RKO (cell line): ENCODE measurements around the gene CLIC1.
A peak's percentile ranks its signal among the peaks of the same experiment; 100 is the strongest.

Experiments
- DNase-seq: peaks from one replicate; pipeline ENCODE4 v3.0.0-alpha.2; 2016; ENCODE audit warnings: low spot score

Gene CLIC1

DNA sequence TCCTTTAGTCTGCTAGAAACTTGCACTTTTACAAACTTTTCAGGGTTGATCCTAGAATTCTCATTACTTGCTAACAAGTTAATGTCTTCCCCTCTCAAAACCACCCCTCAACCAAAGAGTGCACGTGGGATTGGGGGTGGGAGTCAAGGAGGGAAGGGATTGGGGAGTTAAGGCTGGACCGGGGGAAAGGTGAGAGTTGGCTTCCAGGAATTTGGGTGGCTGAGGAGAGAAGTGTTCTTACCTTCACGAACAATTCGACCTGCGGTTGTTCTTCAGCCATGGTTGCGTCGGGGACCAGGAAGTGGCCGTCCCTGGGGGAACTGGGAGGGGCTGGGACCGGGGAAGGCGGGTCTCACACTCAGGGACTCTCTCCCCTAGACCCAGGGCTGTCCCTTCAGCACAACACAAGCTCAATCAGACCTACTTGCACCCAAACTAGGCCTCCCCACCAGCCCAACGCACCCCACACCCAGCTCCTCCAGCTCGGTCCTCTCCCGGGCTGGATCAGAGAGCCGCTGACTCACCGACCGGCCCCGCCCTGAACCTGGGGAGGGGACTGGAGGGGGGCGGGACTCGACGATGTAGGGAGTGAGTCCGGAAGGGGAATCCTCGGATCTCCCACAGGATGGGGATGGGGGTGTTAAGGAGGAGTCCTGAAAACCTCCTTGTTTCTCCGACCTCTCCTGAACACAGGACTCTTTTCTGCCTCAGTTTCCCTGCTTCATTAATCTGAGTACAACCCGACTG is at the start of gene CLIC1:
Gene CLIC1, minus strand, starts transcription at position 510 of the 747 bp plus-strand sequence. Its CDS starts 230 bp downstream, at position 280.
- peak; percentile 89 for DNase-seq

DNA sequence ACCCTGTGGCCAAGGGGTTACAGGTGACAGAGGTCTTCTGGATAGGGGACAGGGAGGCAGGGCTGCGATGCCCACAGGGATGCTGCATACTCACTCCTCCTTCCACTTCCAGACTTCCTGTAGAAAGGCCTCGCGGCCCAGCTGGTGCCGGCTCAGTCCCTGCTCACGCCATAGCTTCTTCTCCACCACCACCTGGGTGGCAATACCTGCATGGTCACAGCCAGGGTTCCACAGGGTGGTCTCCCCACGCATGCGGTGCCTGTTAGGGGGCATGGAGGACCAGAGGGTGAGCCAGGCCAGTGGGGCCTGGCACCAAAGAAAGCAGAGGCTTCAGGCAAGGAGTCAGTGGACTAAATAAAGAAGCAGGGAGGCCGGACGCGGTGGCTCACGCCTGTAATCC is 49.1 kb upstream of the CLIC1 start:
- DNase-seq: no peak

DNA sequence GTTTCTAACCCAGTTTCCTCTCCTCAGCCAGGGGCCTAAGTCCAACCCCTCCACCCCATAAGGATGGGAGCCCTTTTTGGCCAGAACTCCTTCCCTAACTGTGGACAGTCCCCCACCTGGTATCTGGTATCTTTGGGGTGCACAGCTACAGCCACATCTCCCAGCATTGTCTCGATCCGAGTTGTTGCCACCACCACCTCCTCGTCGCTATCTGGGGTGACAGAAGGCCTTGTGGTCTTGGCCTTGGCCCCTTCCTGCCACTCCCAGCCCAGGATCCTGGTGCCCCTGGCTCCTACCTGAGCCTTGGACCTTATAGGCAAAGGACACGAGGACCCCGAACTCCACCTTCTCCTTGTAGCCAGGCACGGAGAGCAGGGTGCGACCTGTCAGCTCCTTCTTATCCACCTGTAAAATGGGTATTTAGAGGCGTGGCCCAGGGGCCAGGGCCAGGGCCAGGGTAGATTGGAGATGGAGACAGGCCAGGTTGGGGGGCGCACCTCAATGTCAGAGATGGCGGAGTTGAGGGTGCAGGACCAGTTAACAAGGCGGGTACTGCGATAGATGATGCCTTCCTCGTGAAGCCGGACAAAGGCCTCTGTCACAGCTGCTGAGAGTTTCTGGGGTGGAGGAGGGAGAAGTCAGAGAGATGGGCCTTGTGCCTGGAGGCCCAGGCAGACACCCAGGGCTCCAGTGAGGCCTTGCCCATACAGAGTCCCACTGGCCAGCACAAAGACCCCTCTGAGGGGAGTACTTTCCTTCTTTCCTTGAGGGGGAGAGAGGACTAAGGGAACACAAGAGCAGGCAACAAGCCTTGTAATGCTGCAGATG is 48.0 kb upstream of the CLIC1 start:
- no peak for DNase-seq

DNA sequence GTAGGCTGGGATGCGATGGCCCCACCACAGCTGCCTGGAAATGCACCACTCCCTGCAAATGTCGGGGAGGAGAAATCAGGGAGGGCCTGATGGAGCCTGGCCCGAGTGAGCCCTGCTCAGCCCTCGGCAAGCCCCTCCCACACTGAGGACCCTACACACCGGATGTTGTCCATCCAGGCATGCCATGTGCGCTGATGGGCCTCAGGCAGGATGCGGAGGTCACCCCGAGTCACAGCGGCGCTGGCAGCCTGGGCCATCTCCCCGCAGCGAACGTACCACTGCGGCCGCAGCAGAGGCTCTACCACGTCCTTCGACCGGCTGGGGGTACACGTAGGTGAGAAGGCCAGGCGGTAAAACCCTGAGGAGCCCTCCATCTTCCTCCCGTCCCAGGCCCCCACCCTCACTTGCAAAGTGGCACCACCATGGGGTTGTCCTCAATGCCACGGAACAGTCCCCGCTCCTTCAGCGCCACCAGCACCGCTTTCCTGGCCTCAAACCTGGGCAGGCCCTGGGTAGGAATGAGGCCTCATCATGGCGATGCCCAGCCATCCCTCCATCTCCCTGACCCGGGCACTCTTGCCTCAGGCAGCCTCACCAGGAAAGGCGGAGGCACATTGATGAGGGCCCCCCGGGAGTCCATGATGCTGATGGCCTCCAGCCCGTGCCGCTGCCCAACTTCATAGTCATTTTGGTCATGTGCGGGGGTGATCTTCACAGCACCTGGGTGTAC is 46.0 kb upstream of the CLIC1 start:
- no peak for DNase-seq

DNA sequence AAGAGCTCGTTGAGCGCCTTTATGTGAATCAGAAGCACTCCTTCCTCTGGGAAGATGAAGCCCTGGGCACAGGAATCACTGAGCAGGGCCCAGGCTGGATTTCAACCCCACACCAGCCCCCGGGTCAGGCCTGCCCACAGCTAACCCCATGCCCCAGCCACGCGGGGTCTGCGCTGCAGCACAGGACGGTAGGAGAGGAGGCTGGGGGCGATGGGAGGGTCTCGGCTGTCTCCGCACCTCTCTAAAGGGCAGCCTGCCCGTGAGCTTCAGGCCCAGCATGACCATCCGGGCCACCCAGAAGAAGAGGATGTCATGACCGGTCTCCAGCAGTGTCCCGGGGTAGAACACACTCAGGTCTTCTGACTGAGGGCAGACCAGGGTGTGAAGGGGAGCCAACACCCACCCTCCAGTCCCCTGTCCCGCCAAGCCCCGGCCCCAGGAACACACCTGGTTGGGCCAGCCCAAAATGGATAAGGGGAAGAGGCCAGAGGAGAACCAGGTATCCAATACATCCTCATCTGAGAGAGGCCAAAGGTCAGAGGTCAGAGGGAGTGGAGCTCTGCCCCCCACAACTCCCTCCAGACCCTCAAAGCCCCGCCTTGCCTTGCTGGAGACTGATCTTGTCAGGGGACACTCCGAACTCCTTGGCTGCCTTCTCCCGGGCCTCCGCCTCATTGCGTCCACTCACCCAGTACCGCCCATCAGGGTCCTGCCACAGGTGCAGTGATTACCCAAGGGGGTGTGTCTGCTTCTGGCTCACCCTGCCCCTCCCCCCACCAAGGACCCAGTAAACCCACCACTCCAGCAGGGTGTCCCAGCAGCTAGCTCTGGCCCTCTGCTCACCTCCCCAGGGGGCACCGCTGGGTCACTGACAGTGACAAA is 45.2 kb upstream of the CLIC1 start:
- no peak for DNase-seq

DNA sequence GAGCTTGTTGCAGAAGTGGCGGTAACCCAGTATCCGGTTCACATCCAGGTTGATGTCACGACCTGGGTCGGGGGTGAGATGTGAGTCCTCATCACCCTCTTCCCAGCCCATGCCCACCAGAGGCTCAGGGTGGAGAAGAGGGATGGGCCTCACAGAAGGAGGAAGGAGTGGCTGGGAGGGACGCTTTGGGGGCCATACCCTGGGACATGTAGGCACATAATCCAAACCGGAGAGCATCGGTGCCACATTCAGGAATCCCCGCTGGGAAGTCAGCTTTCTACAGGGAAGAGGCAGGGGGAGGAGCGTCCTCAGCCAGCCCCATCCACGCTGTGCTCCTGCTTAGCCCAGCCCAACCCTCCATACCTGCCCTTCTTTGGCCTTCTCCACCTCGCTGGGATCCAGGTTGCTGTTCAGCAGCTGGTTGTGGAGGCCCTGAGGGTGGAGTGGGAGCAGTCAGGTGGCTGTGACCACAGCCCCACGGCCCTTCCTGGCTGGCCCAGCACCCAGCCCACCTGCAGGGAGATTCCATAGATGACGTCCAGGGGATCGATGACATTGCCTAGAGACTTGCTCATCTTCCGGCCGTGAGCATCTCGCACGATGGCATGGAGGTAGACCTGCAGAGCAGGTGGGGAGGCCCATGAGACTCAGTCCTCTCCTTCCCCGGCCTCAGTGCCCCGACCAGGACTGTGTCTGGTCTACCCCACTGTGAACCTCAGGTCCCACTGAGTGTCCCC is 44.3 kb upstream of the CLIC1 start:
- DNase-seq: no peak

DNA sequence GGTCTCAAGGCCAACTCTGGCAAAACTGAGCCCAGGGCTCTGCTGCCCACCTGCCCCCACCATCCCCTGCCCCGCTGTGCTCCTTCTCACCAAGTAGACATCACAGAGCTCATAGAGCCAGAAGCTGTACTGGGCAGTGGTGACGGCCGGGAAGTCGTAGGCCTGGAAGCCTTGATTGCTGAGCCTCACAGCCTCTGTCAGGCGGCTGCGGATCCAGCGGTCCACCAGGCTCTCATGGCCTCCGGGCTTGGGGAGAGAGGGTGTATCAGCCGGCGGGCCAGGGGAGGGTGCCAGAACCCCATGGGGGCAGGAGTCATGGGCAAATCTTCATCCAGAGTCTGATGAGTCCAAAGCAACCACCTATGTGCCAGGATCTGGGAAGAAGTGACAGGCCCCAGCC is 43.6 kb upstream of the CLIC1 start:
- no peak for DNase-seq

DNA sequence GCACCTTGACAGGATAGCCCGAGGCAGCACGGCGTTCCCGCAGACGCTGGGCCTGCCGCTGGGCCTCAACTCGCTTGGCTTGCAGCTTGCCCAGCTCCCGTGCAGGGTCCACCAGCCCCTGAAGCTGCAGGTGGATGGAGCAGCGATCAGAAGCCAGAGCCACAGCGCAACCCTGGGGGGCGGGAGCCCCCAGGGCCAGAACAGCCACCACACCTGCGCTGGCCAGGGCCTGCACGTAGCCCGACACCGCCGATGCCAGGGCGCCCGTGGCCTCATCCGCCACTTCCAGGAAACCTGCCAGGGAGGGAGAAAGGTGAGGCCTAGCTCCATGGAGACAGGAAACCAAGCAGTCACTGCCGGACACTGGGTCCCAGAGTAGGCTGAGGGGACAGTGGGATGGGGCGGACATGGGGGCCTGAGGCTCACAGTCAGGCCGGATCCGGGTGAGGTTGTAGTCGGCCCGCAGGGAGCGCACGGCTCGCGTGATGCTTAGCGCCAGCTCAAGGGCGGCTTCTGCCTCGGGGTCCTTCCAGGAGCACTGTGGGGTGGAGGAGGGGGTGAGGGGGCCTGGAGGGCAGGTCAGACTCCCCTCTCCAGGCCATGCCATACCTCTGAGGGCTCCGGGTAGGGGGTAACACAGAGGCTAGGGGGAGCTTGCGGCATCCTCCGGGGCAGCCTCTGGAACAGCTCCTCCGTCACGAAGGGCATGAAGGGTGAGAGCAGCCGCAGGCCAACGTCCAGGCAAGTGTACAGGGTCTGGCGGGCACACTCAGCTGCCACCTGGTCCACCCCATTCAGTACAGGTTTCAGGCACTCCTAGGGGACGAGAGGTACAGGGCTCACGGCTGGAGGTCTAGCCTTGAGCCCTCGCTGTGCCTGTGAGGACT is 42.9 kb upstream of the CLIC1 start:
- DNase-seq: no peak

DNA sequence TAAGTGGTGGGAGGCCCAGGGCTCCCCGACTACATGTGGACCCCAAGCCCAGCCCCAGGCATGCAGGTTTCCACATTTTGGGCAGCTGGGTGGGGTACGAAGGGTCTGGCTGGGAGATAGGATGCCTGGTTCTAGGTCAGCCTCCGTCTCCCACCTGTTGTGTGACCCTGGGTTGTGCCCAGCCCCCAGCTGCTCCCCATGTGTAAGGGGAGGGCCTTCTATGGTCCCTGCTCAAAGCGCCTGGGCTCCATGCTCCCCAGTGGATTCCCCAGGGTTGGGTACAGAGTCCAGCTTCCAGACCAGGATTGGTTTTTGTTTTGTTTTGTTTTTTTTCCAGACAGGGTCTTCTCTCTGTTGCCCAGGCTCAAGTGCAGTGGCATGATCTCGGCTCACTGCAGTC is 41.9 kb upstream of the CLIC1 start:
- DNase-seq: no peak

DNA sequence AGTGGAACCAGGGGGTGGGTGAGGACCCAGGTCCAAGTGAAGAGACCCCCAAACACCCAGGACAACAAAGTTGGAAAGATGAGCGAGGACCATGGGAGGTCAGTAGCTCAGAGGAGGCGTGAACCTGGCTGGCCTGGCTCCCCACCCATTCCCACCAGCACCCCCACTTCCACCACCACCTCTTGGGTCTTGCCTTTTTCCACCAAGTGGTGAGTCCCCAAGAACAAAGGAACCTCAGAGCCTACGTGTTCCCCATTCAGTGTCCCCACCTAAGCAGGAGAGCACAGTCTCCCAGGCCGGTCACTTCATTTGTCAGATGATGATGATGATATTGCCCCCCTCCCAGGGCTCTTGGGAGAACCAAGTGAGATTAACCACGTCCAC is 41.3 kb upstream of the CLIC1 start:
- DNase-seq: no peak

DNA sequence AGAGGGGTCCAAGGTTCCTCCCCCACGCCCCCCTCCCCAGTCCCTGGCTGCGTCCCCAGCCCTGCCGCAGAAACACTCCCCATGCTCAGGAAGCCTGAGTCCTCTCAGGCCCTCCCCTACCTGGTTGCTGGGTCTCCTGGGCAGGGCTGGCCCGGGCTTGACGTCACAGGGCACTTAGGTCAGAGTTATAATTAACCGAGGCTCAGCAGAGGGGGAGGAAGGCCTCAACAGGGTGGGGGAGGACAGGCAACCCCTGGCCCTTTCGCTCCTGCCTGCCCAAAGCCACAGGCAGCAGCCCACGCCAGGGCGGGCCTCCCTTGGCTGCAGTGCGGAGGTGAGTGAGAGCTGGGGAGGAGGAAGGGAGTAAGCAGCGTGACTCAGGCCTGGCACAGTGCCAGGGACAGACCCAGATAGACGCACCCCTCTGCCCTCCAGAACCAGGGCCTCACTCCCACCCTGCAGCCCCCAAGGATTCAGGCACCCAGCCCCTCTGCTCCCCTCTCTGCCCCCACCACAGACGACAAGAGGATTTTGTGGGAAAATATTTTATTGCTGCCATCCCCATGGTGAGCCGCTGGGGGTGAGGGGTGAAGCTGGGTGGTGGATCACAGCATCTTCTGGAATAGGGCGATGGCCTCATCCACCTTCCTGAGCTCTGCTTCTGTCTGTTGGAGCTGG is 40.8 kb upstream of the CLIC1 start, which contains the start of gene VWA7:
Gene VWA7, minus strand, starts transcription at position 340 of the 678 bp plus-strand sequence. CDS start 549 bp downstream, outside the sequence.
- DNase-seq: peak; percentile 67

DNA sequence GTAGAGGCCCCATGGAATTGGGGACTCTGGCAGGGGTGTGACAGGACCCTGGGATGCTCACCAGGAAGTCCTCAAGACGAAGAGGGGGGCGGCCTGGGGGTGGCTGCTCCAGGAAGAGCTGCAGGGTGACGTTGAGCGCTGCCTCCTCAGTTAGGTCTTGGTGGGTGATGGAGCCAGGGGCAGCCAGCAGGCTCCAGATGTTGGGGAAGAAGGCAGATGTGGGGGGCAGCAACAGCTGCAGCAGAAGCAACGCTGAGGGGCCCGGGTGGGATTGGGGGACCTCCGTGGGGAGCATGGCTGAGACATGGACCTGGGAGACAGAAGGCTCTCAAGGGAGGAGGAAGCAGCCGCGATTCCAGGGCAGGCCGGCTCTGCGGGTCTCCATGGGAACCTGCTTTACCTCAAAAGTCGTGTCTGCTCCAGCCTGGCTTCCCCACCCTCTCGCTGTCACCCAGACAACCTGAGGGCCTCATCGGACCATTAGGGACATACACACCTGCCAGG is 40.2 kb upstream of the CLIC1 start:
- DNase-seq: no peak

DNA sequence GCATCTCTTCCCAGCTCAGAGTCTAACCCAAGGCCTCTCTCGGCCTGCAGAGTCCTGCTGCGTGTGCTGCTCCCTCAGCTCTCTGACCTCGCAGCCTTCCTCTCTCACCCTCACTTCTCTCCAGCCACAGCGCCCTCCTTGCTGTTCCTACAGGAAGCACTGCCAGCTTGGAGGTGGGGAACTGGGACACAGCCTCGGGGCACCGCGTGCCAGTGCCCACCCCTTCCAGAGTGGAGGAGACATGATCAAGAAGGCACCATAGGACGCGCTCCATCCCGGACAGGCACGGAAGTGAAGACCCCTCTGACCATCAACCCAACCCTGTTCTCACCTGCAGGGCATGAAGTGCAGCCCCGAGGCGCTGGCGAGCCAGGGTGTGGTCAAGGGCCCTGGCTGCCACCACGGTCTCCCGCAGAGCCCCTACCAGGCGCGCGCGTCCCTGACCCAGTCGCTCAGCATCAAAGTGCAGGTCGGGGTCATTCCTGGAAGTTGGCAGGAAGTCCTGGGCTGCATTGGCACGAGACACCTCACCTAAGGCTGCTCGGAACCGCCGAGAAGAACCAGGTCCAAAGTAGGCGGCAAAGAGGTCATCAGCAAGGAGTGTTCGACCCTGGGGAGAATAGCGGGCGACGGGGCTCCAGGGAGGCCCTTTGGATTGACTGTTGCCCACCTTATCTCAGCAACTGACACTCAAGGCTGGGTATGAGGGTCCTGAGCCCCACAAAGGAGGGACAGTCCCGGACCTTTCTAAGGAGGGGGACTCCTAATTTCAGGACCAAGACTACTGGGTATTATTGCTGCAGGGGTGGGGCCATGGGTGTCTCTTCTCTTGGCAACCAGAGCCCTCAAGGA is 39.5 kb upstream of the CLIC1 start:
- no peak for DNase-seq

DNA sequence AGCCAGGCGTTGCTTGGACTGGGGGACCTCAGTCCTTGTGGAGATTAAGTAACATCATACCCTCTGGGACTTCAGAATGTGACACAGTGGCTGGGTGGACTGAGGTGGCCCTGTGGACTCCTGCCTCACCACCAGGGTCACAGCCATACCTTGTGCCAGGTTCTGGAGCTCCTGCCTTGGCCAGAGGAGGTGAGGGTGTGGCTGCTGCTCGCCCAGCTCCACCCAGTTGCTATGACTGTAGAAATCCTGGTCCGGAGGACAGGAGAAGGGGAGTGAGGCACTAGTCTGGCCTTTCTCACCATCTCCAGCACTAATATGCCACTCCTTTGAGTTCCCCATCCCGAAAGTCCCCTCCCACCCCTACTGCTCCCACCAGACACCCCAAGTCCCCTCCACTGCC is 38.9 kb upstream of the CLIC1 start:
- DNase-seq: no peak

DNA sequence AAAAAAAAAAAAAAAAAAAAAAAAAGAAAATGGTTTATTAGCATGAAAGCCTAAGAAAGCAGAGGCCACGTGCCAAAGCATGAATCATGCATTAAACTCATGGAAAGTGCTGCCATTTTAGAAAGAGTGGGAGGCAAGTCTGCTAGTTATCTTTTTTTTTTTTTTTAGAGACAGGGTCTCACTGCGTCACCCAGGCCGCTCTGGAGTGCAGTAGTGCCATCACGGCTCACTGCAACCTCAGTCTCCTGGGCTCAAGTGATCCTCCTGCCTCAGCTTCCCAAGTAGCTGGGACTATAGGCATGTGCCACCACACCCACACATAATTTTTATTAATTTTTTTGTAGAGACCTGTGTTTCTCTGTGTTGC is 35.6 kb upstream of the CLIC1 start:
- peak; percentile 46 for DNase-seq

DNA sequence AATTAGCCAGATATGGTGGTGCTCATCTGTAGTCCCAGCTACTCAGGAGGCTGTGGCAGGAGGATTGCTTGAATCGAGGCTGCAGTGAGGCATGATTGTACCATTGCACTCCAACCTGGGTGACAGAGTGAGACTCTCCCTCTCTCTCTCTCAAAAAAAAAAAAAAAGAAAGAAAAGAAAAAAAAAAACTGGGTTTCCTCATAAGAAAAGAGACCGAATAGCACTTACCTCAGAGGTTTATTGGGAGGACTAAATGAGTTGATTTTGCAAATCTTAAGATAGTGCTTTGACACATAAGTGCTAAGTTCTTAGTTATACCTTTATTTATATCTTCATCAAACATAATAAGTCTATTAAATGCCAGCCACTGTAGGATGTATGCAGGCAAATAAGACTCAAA is 34.5 kb upstream of the CLIC1 start:
- no peak for DNase-seq

DNA sequence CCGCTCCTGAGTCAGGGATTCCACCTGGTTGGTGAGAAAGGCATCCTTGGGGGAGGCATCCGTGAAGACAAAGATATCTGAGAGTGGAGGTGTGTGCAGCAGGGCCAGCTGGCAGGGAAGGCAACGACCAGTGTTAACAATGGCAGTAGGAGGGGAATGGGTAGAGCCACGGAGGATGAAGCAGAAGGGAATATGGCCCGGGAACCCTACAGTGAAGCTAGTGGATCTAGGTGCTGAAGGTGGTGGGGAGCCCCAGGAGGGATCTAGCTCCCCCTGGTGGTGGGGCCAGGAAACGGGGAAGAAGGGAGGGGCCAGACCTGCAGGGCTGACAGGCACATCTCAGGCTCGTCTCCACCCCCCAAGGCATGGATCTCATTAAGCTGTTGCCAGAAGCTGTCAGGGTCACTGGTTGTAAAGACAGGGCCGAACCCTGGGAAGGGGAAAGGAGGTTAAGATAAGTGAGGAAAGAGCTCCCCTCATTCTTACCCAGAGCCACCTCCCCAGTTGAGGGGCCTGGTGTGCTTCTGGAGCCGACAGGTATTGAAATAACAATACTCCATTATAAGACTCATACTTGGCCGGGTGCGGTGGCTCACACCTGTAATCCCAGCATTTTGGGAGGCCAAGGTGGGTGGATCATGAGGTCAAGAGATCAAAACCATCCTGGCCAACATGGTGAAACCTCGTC is 33.5 kb upstream of the CLIC1 start:
- peak; percentile 66 for DNase-seq
